Aorta (tissue), 5 donors: ENCODE measurements around the gene ZNF844. TPM values are rescaled to one million over a fixed set of nuclear protein-coding genes. Genes with fewer than 3 reads are reported as not detected.
A peak's percentile ranks its signal among the peaks of the same experiment; 100 is the strongest.
"Not testable (repeated sequence)": the region's sequence is repeated elsewhere in the genome, so short reads cannot be mapped to it uniquely, and the experiment has no call there.

Experiments
- ATAC-seq: fragments of 200-7000 bp; cut with Tn5 transposase; one replicate; pipeline ENCODE4 v1.9.1; 2022; ENCODE audit warnings: moderate library complexity; ENCODE audit not compliant: low FRiP score
- DNase-seq, 2 donors: peaks; one replicate each; pipeline ENCODE4 v3.0.0-alpha.2; 2020
- H3K27ac ChIP-seq, 2 donors: one replicate each; pipeline ENCODE4 v1.5.1; 2013; ENCODE audit warnings: low read length in 2 of 2, mild to moderate bottlenecking in 2 of 2, moderate library complexity in 2 of 2, control low read depth in 1 of 2, inconsistent platforms in 1 of 2, low read depth in 1 of 2
- H3K27me3 ChIP-seq, 2 donors: one replicate each; pipeline ENCODE4 v1.6.1; 2013; ENCODE audit warnings: control low read depth in 1 of 2, low read length in 1 of 2, mild to moderate bottlenecking in 1 of 2, moderate library complexity in 1 of 2; ENCODE audit not compliant: insufficient read depth in 2 of 2, control insufficient read depth in 1 of 2
- H3K36me3 ChIP-seq, 2 donors: one replicate each; pipeline ENCODE4 v1.6.1; 2013; ENCODE audit warnings: control low read depth in 1 of 2, low read length in 1 of 2, mild to moderate bottlenecking in 1 of 2; ENCODE audit not compliant: insufficient read depth in 2 of 2, control insufficient read depth in 1 of 2
- H3K4me1 ChIP-seq, 2 donors: one replicate each; pipeline ENCODE4 v1.6.1; 2013; ENCODE audit warnings: low read length in 2 of 2, control low read depth in 1 of 2, mild to moderate bottlenecking in 1 of 2, moderate library complexity in 1 of 2; ENCODE audit not compliant: insufficient read depth in 2 of 2, control insufficient read depth in 1 of 2
- H3K4me3 ChIP-seq, 2 donors: one replicate each; pipeline ENCODE4 v1.5.1; 2013; ENCODE audit warnings: low read length in 2 of 2, control low read depth in 1 of 2, mild to moderate bottlenecking in 1 of 2
- H3K9me3 ChIP-seq: one replicate; pipeline ENCODE4 v1.6.1; 2013; ENCODE audit warnings: mild to moderate bottlenecking, low read length; ENCODE audit not compliant: control insufficient read depth
- WGBS, 2 donors: extraction: QIAGEN DNeasy Blood & Tissue Kit; methylation state at CpG; one replicate each; pipeline ENCODE4 v1.1.7; 2013; 5-methylcytosine and 5-hydroxymethylcytosine counted together
- intact Hi-C, 2 donors: fragments of 100-400 bp; cut with DNase I; formaldehyde crosslinking; loops; one replicate each; pipeline versions ENCODE4 v1.14.2 to v1.15.0; 2022
- polyA plus RNA-seq, 2 donors: library from polyadenylated mRNA; stranded (reverse); fragments of 200-250 nt; gene quantifications; one replicate each; pipeline ENCODE4 v1.2.3, GENCODE V29; 2013
- total RNA-seq, 2 donors: library from RNA; stranded (reverse); fragmentation: NEBNext Ultra II Directional; extraction: Animal tissue kit (Norgen Biotek cat#: 25700); gene quantifications; one replicate each; pipeline ENCODE4 v1.2.1, GENCODE V29; 2021
- donor health status: healthy with polysubstance abuse.
- donor health status: Bipolar disorder and iron deficiency.
- donor health status: DM: no; HTN: no; CAD: no.
- donor health status: DM: no; HTN: no; CAD: no.
- donor health status: DM: yes; HTN: yes; CAD: no.

The ZNF844 gene
- total and polyA plus RNA-seq, 4 donors: 2.3 to 14.3 (median 5.8) TPM

- H3K4me3 ChIP-seq, H3K27me3 ChIP-seq, H3K4me1 ChIP-seq, ATAC-seq, intact Hi-C loops, DNase-seq, H3K27ac ChIP-seq, H3K36me3 ChIP-seq: not testable (repeated sequence)
- peaks cover 11% of the 10 kb centered on the region for H3K9me3 ChIP-seq
- WGBS, 2 donors: 96 to 98% methylated on average over 6 of the region's 6 CpGs
Observed at GRCh38 chr19:12083336-12083735, 18.8 kb downstream of the ZNF844 start.

- H3K27ac ChIP-seq: no peak overlapping the region
- H3K4me3 ChIP-seq: no peak overlapping the region
- peaks cover 0 to 2% of the 10 kb centered on the region in 2 donors for H3K36me3 ChIP-seq
- ATAC-seq: no peak
- 92 to 97% methylated on average over 5 of the region's 5 CpGs for WGBS, 2 donors
- intact Hi-C loops: no loop called here
- H3K9me3 ChIP-seq: peaks cover 6% of the 10 kb centered on the region
- H3K4me1 ChIP-seq: no peaks in the 10 kb centered on the region
- no peak for DNase-seq
- H3K27me3 ChIP-seq: no peaks in the 10 kb centered on the region
Observed at GRCh38 chr19:12085074-12085818, 20.7 kb downstream of the ZNF844 start.

GRCh38 chr19:12090807-12091206, 26.3 kb downstream of the ZNF844 start:
- Histone ChIP-seq H3K27me3 (no peaks in the 10 kb centered on the region), H3K4me3 (no peak overlapping the region), H3K4me1 (no peaks in the 10 kb centered on the region), H3K9me3 (no peaks in the 10 kb centered on the region), H3K27ac (no peak overlapping the region), H3K36me3 (no peaks in the 10 kb centered on the region)
- intact Hi-C loops: loop anchor here (2.0 to 5.0 kb wide), 2 partner anchors 50 to 51 kb away; partner anchors contain the start of gene ZNF20 (in 2 of the 2)
- WGBS, 2 donors: 45 to 54% methylated on average over 5 of the region's 5 CpGs
- DNase-seq: peak; percentile 82 to 84
- ATAC-seq: peak; percentile 78

GRCh38 chr19:12092065-12092867, 27.7 kb downstream of the ZNF844 start:
- Histone ChIP-seq H3K4me1 (no peaks in the 10 kb centered on the region), H3K4me3 (peak overlapping the region; percentile 44 to 77), H3K9me3 (no peaks in the 10 kb centered on the region), H3K27me3 (no peaks in the 10 kb centered on the region), H3K36me3 (no peaks in the 10 kb centered on the region), H3K27ac (peak overlapping the region in 1 of 2 donors; percentile 63)
- DNase-seq (peak; percentile 95 to 96), ATAC-seq (peak; percentile 94)
- intact Hi-C loops: loop anchor here in 1 of 2 donors (5.0 kb wide), 1 partner anchor 50 kb away; the partner anchor contains the start of gene ZNF20
- WGBS, 2 donors: 0 to 1% methylated on average over 53 of the region's 53 CpGs

- H3K4me3 ChIP-seq: peak overlapping the region in 1 of 2 donors; percentile 44
- no peaks in the 10 kb centered on the region for H3K27me3 ChIP-seq
- ATAC-seq (no peak), DNase-seq (no peak)
- no peaks in the 10 kb centered on the region for H3K36me3 ChIP-seq
- no peak overlapping the region for H3K27ac ChIP-seq
- no peaks in the 10 kb centered on the region for H3K9me3 ChIP-seq
- no peaks in the 10 kb centered on the region for H3K4me1 ChIP-seq
- intact Hi-C loops: loop anchor here in 1 of 2 donors (5.0 kb wide), 1 partner anchor 49 kb away; the partner anchor contains the start of gene ZNF20
- 15 to 16% methylated on average over 10 of the region's 10 CpGs for WGBS, 2 donors
Observed at GRCh38 chr19:12092956-12093355, 28.4 kb downstream of the ZNF844 start.

GRCh38 chr19:12093777-12094176, 29.2 kb downstream of the ZNF844 start:
- H3K4me3 ChIP-seq: no peak overlapping the region
- DNase-seq: no peak
- H3K4me1 ChIP-seq: no peaks in the 10 kb centered on the region
- intact Hi-C loops: loop anchor here in 1 of 2 donors (5.0 kb wide), 1 partner anchor 49 kb away; the partner anchor contains the start of gene ZNF20
- no peaks in the 10 kb centered on the region for H3K9me3 ChIP-seq
- H3K27me3 ChIP-seq: no peaks in the 10 kb centered on the region
- no peak overlapping the region for H3K27ac ChIP-seq
- 94 to 100% methylated on average over 3 of the region's 3 CpGs for WGBS, 2 donors
- ATAC-seq: no peak
- no peaks in the 10 kb centered on the region for H3K36me3 ChIP-seq

- H3K27me3 ChIP-seq: no peaks in the 10 kb centered on the region
- 96 to 97% methylated on average over 4 of the region's 4 CpGs for WGBS, 2 donors
- intact Hi-C loops: no loop called here
- H3K9me3 ChIP-seq: no peaks in the 10 kb centered on the region
- H3K36me3 ChIP-seq: no peaks in the 10 kb centered on the region
- no peak for ATAC-seq
- H3K4me1 ChIP-seq: no peaks in the 10 kb centered on the region
- no peak for DNase-seq
- no peak overlapping the region for H3K4me3 ChIP-seq
- no peak overlapping the region for H3K27ac ChIP-seq
Observed at GRCh38 chr19:12095111-12095790, 30.7 kb downstream of the ZNF844 start.

GRCh38 chr19:12098040-12098439, 33.5 kb downstream of the ZNF844 start:
- Histone ChIP-seq H3K27ac (no peak overlapping the region), H3K4me3 (no peak overlapping the region), H3K9me3 (no peaks in the 10 kb centered on the region), H3K36me3 (no peaks in the 10 kb centered on the region), H3K4me1 (no peaks in the 10 kb centered on the region), H3K27me3 (no peaks in the 10 kb centered on the region)
- no peak for DNase-seq
- WGBS, 2 donors: 94 to 96% methylated on average over 9 of the region's 9 CpGs
- intact Hi-C loops: no loop called here
- ATAC-seq: no peak
